Measurements from ENCODE around the gene DLEC1.

DNA sequence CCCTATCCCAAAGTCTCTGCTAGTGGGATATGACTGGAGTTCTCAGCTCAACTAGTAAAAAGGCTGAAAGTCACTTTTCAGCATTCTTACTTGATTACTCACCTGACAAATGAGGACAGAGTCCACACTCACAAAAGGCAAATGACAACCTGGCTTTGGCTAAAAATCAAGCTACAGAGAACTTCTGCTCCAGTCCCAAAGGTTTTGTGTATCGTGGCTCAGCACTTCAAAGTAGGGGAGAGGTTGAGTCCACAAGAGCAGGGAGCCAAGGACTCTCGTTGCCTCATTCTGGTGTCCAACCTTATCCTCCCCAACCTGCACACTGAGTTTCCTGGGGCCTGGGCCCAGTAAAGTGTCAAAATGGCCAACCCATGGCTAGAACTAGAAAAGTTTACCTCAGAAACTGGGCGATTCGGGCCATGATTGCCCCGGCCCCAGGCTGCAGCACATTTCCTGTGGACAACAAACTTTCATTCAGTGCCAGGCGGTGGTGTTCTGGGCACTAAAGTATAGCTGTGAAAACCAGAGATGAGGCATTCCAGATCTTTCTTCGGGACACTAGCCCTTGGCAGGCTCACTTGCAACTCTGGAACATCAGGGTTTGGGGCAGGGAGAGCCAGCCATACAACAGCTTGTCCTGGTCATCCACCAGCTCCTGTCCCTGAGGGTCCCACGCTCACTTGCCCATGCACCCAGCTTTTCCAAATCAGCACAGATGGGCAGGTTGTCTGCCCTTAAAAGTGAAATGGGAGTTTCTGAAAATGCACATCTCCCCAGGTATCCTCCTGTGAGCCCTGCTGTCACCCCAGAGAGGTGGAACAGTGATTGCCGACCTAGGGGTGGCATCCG is 94.8 kb downstream of the DLEC1 start:
- TF ChIP-seq, protein P1, sequence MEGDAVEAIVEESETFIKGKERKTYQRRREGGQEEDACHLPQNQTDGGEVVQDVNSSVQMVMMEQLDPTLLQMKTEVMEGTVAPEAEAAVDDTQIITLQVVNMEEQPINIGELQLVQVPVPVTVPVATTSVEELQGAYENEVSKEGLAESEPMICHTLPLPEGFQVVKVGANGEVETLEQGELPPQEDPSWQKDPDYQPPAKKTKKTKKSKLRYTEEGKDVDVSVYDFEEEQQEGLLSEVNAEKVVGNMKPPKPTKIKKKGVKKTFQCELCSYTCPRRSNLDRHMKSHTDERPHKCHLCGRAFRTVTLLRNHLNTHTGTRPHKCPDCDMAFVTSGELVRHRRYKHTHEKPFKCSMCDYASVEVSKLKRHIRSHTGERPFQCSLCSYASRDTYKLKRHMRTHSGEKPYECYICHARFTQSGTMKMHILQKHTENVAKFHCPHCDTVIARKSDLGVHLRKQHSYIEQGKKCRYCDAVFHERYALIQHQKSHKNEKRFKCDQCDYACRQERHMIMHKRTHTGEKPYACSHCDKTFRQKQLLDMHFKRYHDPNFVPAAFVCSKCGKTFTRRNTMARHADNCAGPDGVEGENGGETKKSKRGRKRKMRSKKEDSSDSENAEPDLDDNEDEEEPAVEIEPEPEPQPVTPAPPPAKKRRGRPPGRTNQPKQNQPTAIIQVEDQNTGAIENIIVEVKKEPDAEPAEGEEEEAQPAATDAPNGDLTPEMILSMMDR (IDR thresholded peaks at IDR 0.05) = no peak
- TF ChIP-seq POLR2AphosphoS5 (IDR thresholded peaks at IDR 0.05; ENCODE audit: low read depth, low read length) (no peak), SIN3A (IDR thresholded peaks at IDR 0.05; ENCODE audit: borderline replicate concordance, insufficient read depth, low read depth, low read length) (no peak), TCF7L2 (IDR thresholded peaks at IDR 0.05; ENCODE audit: low read depth, low read length) (no peak)
